ENCODE data around the gene B4GALT4. TPM values are rescaled to one million over a fixed set of nuclear protein-coding genes. Genes with fewer than 3 reads are reported as not detected.

The B4GALT4 gene
- total and polyA plus RNA-seq, 2 of the 8 experiments (the other 6 are each of a cell fraction or from before 2014, with no cell fraction given): 14.6 to 44.7 TPM

GRCh38 chr3:119207512-119207875 is 33.2 kb downstream of the B4GALT4 start:
- Histone ChIP-seq H3K4ac (replicated peaks; ENCODE audit: insufficient read length, low read depth, low read length) (no peak overlapping the region), H2AK5ac (ENCODE audit: low read depth, low read length) (no peak overlapping the region), H3K14ac (ENCODE audit: insufficient read length) (no peak overlapping the region), H2BK15ac (ENCODE audit: low read length) (no peak overlapping the region), H3K27me3 (replicated peaks in 1 of 4; ENCODE audit: control insufficient read depth in 3 of 4, extremely low read depth in 1 of 4, insufficient read depth in 3 of 4, low read length in 3 of 4) (no peaks in the 10 kb centered on the region), H3K27ac (ENCODE audit: low read depth, low read length) (no peak overlapping the region), H4K8ac (ENCODE audit: extremely low read depth, insufficient read depth, low read length) (no peak overlapping the region), H3K56ac (replicated peaks; ENCODE audit: insufficient read length, low read depth, low read length) (no peak overlapping the region), H3K9me3 (ENCODE audit: insufficient read depth in 2 of 2, low read depth in 1 of 2, low read length in 1 of 2) (peaks cover 0 to 2% of the 10 kb centered on the region in 2 experiments; a peak in 1 of 4 replicates), H2BK20ac (ENCODE audit: low read length) (no peak overlapping the region), H3K18ac (ENCODE audit: extremely low read depth, low read length) (no peak overlapping the region), H3K23ac (ENCODE audit: insufficient read length) (no peak overlapping the region), H3K79me1 (ENCODE audit: low read depth, low read length) (no peaks in the 10 kb centered on the region), H3K4me3 (ENCODE audit: extremely low read depth in 1 of 4, insufficient read depth in 2 of 4, low read depth in 3 of 4, low read length in 4 of 4) (no peak overlapping the region), H4K20me1 (replicated peaks in 1 of 2; ENCODE audit: control insufficient read depth in 1 of 2, insufficient read depth in 2 of 2, low read length in 2 of 2) (no peaks in the 10 kb centered on the region), H2BK12ac (ENCODE audit: low read depth, low read length) (no peak overlapping the region), H4K91ac (replicated peaks; ENCODE audit: insufficient read length, low read length) (no peak overlapping the region), H3K36me3 (ENCODE audit: control insufficient read depth in 2 of 4, insufficient read depth in 4 of 4, low read length in 3 of 4) (peaks cover 0 to 29% (median 12%) of the 10 kb centered on the region in 4 experiments; a peak in 5 of 8 replicates), H3K23me2 (ENCODE audit: low read depth, low read length) (no peaks in the 10 kb centered on the region; the same call in 1 of the 2 replicates), H3K4me1 (replicated peaks in 1 of 4; ENCODE audit: control insufficient read depth in 3 of 4, insufficient read depth in 4 of 4, low read length in 3 of 4) (no peaks in the 10 kb centered on the region), H2AFZ (ENCODE audit: low read length) (no peak overlapping the region), H3K9ac (replicated peaks in 1 of 4; ENCODE audit: extremely low read depth in 1 of 4, low read depth in 3 of 4, low read length in 3 of 4) (no peak overlapping the region), H2BK5ac (ENCODE audit: low read depth, low read length) (no peak overlapping the region), H2BK120ac (replicated peaks; ENCODE audit: low read depth, low read length) (no peak overlapping the region), H3K79me2 (ENCODE audit: control insufficient read depth in 1 of 2, insufficient read depth in 2 of 2, low read length in 2 of 2) (no peaks in the 10 kb centered on the region), H3K4me2 (ENCODE audit: insufficient read depth in 1 of 2, low read depth in 2 of 2, low read length in 2 of 2) (no peak overlapping the region), H4K5ac (ENCODE audit: insufficient read length, low read depth, low read length) (no peak overlapping the region)
- 90% methylated on average over 3 of the region's 3 CpGs; no CpG with 5 or more reads in 1 of the 2 experiments for WGBS, 2 experiments (ENCODE audit: extremely low coverage in 1 of 2, insufficient coverage in 1 of 2, insufficient read length in 1 of 2, insufficient replicate concordance in 2 of 2, low coverage in 1 of 2, low lambda C conversion rate in 2 of 2, missing lambda C conversion rate in 1 of 2)
- FAIRE-seq: no peak
- no peak for TF ChIP-seq KDM5A (IDR thresholded peaks at IDR 0.05; ENCODE audit: low read length)
- no peak for TF ChIP-seq POLR2A (IDR thresholded peaks at IDR 0.05; ENCODE audit: control extremely low read depth in 1 of 2, low read depth in 2 of 2, low read length in 2 of 2)
- TF ChIP-seq CTCF (IDR thresholded peaks at IDR 0.05; ENCODE audit: control extremely low read depth in 1 of 3, insufficient read depth in 1 of 3, low read depth in 1 of 3, low read length in 3 of 3): no peak
- TF ChIP-seq KDM1A (IDR thresholded peaks at IDR 0.05; ENCODE audit: borderline replicate concordance, low read length): no peak
- TF ChIP-seq RFX5 (IDR thresholded peaks at IDR 0.05; ENCODE audit: borderline replicate concordance, low read depth, low read length): no peak
- no peak for TF ChIP-seq TBP (IDR thresholded peaks at IDR 0.05; ENCODE audit: low read depth, low read length)
- no peak for TF ChIP-seq ATF3 (IDR thresholded peaks at IDR 0.05; ENCODE audit: insufficient read depth, low read depth, low read length)
- no peak for TF ChIP-seq EP300 (IDR thresholded peaks at IDR 0.05; ENCODE audit: borderline replicate concordance in 1 of 2, low read depth in 2 of 2, low read length in 2 of 2)
- TF ChIP-seq SIRT6 (IDR thresholded peaks at IDR 0.05; ENCODE audit: low read length): no peak
- TF ChIP-seq JUND (IDR thresholded peaks at IDR 0.05; ENCODE audit: low read length): no peak
- ChIA-PET CTCF (ENCODE audit: partially characterized antibody) (interaction anchor here (0.9 to 1.6 kb wide), 3 partner anchors 34 to 324 kb away, joined by 3 read pairs; partner anchors contain the start of gene UPK1B), POLR2A (ENCODE audit: partially characterized antibody) (interaction anchor here (1.3 kb wide), 2 partner anchors 14 to 19 kb away, joined by 3 to 4 read pairs; no protein-coding TSS in a partner anchor)
- DNase-seq (ENCODE audit: low read depth in 1 of 2, low spot score in 2 of 2): peak in 1 of 2 experiments; percentile 28
